ENCODE measurements around the gene FTSJ1.

DNA sequence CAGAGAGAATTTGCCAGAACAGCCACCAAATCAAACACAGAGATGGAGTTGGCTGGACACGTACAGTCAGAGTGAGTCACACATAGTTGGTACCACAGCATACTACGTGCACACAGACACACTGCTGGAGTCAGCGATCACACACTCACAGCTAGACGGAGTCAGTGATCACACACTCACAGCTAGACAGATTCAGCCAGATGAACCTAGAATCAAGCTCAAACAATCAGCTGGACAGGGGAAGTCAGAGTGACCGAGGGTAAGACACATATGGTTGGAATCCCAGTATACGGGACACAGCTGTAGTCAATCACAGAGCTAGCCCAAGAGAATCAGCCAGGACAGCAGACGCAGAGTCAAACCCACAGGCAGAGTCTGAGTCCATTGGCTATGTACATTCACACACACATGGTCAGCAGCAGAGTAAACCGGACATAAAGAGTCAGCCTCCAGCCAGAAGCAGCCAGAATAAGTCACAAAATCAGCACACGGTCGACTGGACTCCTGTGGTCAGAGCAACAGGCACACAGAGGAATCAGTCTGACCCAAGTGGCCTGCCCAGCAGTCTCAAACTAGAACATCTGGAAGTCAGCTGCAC lies 10.6 kb upstream of the FTSJ1 start:
- TF ChIP-seq EZH2 (IDR thresholded peaks at IDR 0.05; ENCODE audit: borderline replicate concordance, low read depth, low read length, severe bottlenecking), result no peak
- TF ChIP-seq, protein P1, sequence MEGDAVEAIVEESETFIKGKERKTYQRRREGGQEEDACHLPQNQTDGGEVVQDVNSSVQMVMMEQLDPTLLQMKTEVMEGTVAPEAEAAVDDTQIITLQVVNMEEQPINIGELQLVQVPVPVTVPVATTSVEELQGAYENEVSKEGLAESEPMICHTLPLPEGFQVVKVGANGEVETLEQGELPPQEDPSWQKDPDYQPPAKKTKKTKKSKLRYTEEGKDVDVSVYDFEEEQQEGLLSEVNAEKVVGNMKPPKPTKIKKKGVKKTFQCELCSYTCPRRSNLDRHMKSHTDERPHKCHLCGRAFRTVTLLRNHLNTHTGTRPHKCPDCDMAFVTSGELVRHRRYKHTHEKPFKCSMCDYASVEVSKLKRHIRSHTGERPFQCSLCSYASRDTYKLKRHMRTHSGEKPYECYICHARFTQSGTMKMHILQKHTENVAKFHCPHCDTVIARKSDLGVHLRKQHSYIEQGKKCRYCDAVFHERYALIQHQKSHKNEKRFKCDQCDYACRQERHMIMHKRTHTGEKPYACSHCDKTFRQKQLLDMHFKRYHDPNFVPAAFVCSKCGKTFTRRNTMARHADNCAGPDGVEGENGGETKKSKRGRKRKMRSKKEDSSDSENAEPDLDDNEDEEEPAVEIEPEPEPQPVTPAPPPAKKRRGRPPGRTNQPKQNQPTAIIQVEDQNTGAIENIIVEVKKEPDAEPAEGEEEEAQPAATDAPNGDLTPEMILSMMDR (IDR thresholded peaks at IDR 0.05; ENCODE audit: borderline replicate concordance, extremely low read depth, low read length, poor library complexity, severe bottlenecking), result no peak

Data from DND-41 (cell line).